Measurements from ENCODE around the gene ZC3H14. TPM values are rescaled to one million over a fixed set of nuclear protein-coding genes. Genes with fewer than 3 reads are reported as not detected.
A peak's percentile ranks its signal among the peaks of the same experiment; 100 is the strongest.

Gene ZC3H14
- total RNA-seq, 1 donor from 2014 or later: 59.6 TPM

DNA sequence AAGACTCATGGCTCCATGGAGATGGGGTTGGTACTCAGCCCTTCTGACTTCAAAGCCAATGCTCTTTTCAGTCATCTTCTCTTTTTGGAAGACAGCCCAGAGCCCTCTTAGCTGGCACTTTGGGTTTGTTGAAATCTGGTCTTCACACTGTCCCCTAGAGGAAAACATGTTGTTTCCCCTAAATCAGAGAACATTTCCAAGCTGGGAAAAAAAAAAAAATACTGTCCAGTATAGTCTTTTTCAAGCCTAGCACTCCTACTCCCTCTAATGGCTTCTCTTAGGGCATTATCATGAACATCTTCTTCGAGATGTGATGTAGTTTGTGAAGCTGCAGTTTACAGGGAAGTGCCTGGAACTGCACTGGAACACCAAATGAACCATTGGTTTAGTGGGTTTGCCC, 3.0 kb upstream of the ZC3H14 start:
- peaks cover 12% of the 10 kb centered on the region for H3K27me3 Mint-ChIP-seq (ENCODE audit: unreplicated experiment)
- peaks cover 8% of the 10 kb centered on the region for H3K4me1 Mint-ChIP-seq (ENCODE audit: low read depth, unreplicated experiment)
- no peak overlapping the region for H3K27ac Mint-ChIP-seq (ENCODE audit: unreplicated experiment)
- H3K36me3 Mint-ChIP-seq (ENCODE audit: unreplicated experiment): no peaks in the 10 kb centered on the region
- H3K9me3 Mint-ChIP-seq (ENCODE audit: unreplicated experiment): peaks cover 5% of the 10 kb centered on the region
- no peak for DNase-seq
- H3K4me3 Mint-ChIP-seq (ENCODE audit: unreplicated experiment): no peak overlapping the region
- TF ChIP-seq, protein P1, sequence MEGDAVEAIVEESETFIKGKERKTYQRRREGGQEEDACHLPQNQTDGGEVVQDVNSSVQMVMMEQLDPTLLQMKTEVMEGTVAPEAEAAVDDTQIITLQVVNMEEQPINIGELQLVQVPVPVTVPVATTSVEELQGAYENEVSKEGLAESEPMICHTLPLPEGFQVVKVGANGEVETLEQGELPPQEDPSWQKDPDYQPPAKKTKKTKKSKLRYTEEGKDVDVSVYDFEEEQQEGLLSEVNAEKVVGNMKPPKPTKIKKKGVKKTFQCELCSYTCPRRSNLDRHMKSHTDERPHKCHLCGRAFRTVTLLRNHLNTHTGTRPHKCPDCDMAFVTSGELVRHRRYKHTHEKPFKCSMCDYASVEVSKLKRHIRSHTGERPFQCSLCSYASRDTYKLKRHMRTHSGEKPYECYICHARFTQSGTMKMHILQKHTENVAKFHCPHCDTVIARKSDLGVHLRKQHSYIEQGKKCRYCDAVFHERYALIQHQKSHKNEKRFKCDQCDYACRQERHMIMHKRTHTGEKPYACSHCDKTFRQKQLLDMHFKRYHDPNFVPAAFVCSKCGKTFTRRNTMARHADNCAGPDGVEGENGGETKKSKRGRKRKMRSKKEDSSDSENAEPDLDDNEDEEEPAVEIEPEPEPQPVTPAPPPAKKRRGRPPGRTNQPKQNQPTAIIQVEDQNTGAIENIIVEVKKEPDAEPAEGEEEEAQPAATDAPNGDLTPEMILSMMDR (IDR thresholded peaks at IDR 0.05; ENCODE audit: partially characterized antibody, unreplicated experiment): no peak

DNA sequence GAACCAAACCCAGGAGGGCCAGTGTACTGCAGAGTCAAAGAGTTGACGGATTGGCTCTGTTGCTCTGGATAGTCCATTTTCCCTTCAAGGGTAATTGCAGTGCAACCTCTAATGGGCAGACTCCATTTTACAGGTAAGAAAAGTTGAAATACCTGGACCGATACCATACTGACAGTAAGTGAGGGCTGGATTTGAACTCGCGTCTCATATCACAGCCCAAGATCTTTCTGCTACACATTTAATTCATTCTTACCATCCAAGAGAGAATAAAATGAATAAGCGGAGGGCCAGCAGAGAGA, 356 bp upstream of the ZC3H14 start:
- Mint-ChIP-seq H3K36me3 (ENCODE audit: unreplicated experiment) (no peaks in the 10 kb centered on the region), H3K4me3 (ENCODE audit: unreplicated experiment) (peak overlapping the region; percentile 81), H3K9me3 (ENCODE audit: unreplicated experiment) (peaks cover 5% of the 10 kb centered on the region), H3K4me1 (ENCODE audit: low read depth, unreplicated experiment) (peaks cover 5% of the 10 kb centered on the region), H3K27ac (ENCODE audit: unreplicated experiment) (peak overlapping the region; percentile 65), H3K27me3 (ENCODE audit: unreplicated experiment) (peaks cover 10% of the 10 kb centered on the region)
- no peak for DNase-seq
- TF ChIP-seq, protein P1 (IDR thresholded peaks at IDR 0.05; ENCODE audit: partially characterized antibody, unreplicated experiment): no peak

DNA sequence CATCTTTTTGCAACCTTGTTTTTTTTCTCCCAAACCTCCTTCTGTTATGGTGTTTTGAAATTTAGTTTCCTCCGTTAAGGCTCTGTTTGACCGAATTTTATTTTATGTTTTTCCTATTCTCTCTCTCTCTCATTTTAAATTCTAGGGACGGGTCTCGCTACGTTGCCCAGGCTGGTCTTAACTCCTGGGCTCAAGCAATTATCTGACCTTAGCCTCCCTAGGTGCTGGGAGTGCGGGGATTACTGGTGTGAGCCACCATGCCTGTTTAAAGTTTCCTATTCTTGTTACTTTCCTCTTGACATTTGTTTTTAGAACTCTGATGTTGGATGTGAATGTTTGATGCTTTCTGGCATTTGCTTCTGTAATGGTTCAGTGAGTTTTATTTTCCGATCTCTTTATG, 1.0 kb downstream of the ZC3H14 start:
- Mint-ChIP-seq H3K9me3 (ENCODE audit: unreplicated experiment) (peaks cover 5% of the 10 kb centered on the region), H3K4me1 (ENCODE audit: low read depth, unreplicated experiment) (peaks cover 5% of the 10 kb centered on the region), H3K27ac (ENCODE audit: unreplicated experiment) (peak overlapping the region; percentile 45), H3K36me3 (ENCODE audit: unreplicated experiment) (no peaks in the 10 kb centered on the region), H3K4me3 (ENCODE audit: unreplicated experiment) (peak overlapping the region; percentile 90), H3K27me3 (ENCODE audit: unreplicated experiment) (peaks cover 10% of the 10 kb centered on the region)
- DNase-seq: no peak
- TF ChIP-seq, protein P1 (IDR thresholded peaks at IDR 0.05; ENCODE audit: partially characterized antibody, unreplicated experiment): no peak

DNA sequence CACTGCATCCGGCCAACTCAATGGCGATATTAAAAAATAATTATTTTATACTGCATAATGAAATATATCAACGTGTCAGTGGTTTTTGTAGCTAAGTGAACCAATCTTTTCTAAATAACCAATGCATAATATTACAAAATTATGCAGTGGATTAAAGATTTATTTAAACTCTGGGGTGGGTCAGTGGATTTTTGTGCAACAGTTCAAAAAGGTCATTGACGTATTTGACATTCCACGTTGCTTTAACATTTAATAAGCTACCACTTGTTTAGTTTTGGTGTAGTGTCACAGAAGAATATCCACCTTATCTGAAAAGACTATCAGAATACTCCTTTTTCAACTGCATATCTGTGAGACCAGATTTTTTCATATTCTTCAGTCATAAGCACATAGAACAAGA, 2.6 kb downstream of the ZC3H14 start:
- Mint-ChIP-seq H3K4me3 (ENCODE audit: unreplicated experiment) (no peak overlapping the region), H3K9me3 (ENCODE audit: unreplicated experiment) (peaks cover 5% of the 10 kb centered on the region), H3K36me3 (ENCODE audit: unreplicated experiment) (no peaks in the 10 kb centered on the region), H3K4me1 (ENCODE audit: low read depth, unreplicated experiment) (peaks cover 5% of the 10 kb centered on the region), H3K27ac (ENCODE audit: unreplicated experiment) (no peak overlapping the region), H3K27me3 (ENCODE audit: unreplicated experiment) (peaks cover 10% of the 10 kb centered on the region)
- TF ChIP-seq, protein P1 (IDR thresholded peaks at IDR 0.05; ENCODE audit: partially characterized antibody, unreplicated experiment): no peak
- no peak for DNase-seq

DNA sequence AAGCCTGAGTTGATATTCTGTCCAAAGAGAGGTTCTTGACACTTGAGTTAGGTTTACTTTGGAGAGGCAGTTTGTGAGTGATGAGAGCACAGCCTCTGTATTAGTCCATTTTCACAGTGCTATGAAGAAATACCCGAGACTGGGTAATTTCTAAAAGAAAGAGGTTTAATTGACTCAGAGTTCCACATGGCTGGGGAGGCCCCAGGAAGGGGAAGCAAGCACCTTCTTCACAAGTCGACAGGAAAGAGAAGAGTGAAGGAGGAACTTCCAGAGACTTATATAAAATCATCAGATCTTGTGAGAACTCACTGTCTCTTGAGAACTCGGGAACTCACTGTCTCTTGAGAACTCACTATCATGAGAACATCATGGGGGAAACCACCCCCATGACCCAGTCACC, 5.4 kb downstream of the ZC3H14 start:
- Mint-ChIP-seq H3K4me3 (ENCODE audit: unreplicated experiment) (no peak overlapping the region), H3K36me3 (ENCODE audit: unreplicated experiment) (no peaks in the 10 kb centered on the region), H3K27me3 (ENCODE audit: unreplicated experiment) (peaks cover 6% of the 10 kb centered on the region), H3K9me3 (ENCODE audit: unreplicated experiment) (no peaks in the 10 kb centered on the region), H3K27ac (ENCODE audit: unreplicated experiment) (no peak overlapping the region), H3K4me1 (ENCODE audit: low read depth, unreplicated experiment) (peaks cover 5% of the 10 kb centered on the region)
- DNase-seq: no peak
- TF ChIP-seq, protein P1 (IDR thresholded peaks at IDR 0.05; ENCODE audit: partially characterized antibody, unreplicated experiment): no peak

All from glutamatergic neuron (in vitro differentiated cells).